Keratinocyte (primary cell): ENCODE data around the gene SLC17A5. TPM values are rescaled to one million over a fixed set of nuclear protein-coding genes. Genes with fewer than 3 reads are reported as not detected.

Experiments used
- DNase-seq: peaks from one replicate; pipeline ENCODE4 v3.0.0-alpha.2; 2011; ENCODE audit warnings: low read depth, missing footprints, low spot score
- FAIRE-seq: peaks from 2 replicates; lab custom pipeline; 2011; peaks lifted over from hg19 to GRCh38; lab: Jason Lieb, UNC
- H2AFZ ChIP-seq: 2 replicates; pipeline ENCODE4 v1.6.0; 2012; ENCODE audit warnings: low read length, control low read depth, inconsistent platforms; ENCODE audit not compliant: control insufficient read depth
- H3K27ac ChIP-seq: 2 replicates; pipeline ENCODE4 v1.5.1; 2011; ENCODE audit warnings: low read length; ENCODE audit not compliant: control insufficient read depth, insufficient read depth
- H3K27me3 ChIP-seq: 3 replicates; pipeline ENCODE4 v1.6.0; 2011; ENCODE audit warnings: low read length; ENCODE audit not compliant: control insufficient read depth, insufficient read depth; ENCODE audit errors: extremely low read depth
- H3K36me3 ChIP-seq, 2 experiments: 2 replicates in 1 of 2; 3 replicates in 1 of 2; pipeline ENCODE4 v1.5.1; 2011; ENCODE audit warnings: low read length in 2 of 2, mild to moderate bottlenecking in 1 of 2; ENCODE audit not compliant: control insufficient read depth in 2 of 2, insufficient read depth in 2 of 2; ENCODE audit errors: extremely low read depth in 1 of 2
- H3K4me1 ChIP-seq: 3 replicates; pipeline ENCODE4 v1.5.1; 2011; ENCODE audit warnings: low read length; ENCODE audit not compliant: control insufficient read depth, insufficient read depth; ENCODE audit errors: extremely low read depth
- H3K4me2 ChIP-seq: 3 replicates; pipeline ENCODE4 v1.6.0; 2011; ENCODE audit warnings: low read depth, low read length; ENCODE audit not compliant: control insufficient read depth, insufficient read depth; ENCODE audit errors: extremely low read depth
- H3K4me3 ChIP-seq, 3 experiments: fragments of 200-600 bp in 1 of 3; sonication (generic) in 1 of 3; 2 replicates in 2 of 3; 3 replicates in 1 of 3; pipeline ENCODE4 v1.5.1; 2011 to 2016; ENCODE audit warnings: low read length in 3 of 3, mild to moderate bottlenecking in 3 of 3, control low read depth in 2 of 3, inconsistent platforms in 1 of 3, low read depth in 1 of 3, mixed read lengths in 1 of 3, mixed run types in 1 of 3, moderate library complexity in 1 of 3; ENCODE audit not compliant: control insufficient read depth in 2 of 3, insufficient read depth in 2 of 3; ENCODE audit errors: extremely low read depth in 1 of 3
- H3K79me2 ChIP-seq: 2 replicates; pipeline ENCODE4 v1.6.0; 2012; ENCODE audit warnings: low read length; ENCODE audit not compliant: control insufficient read depth, insufficient read depth
- H3K9ac ChIP-seq: 3 replicates; pipeline ENCODE4 v1.6.0; 2011; ENCODE audit warnings: low read length; ENCODE audit not compliant: control insufficient read depth, insufficient read depth; ENCODE audit errors: extremely low read depth
- H3K9me1 ChIP-seq: 3 replicates; pipeline ENCODE4 v1.6.0; 2011; ENCODE audit warnings: low read length; ENCODE audit not compliant: control insufficient read depth, insufficient read depth; ENCODE audit errors: extremely low read depth
- H3K9me3 ChIP-seq: 2 replicates; pipeline ENCODE4 v1.5.1; 2012; ENCODE audit warnings: low read depth, low read length; ENCODE audit not compliant: control insufficient read depth
- H4K20me1 ChIP-seq: 3 replicates; pipeline ENCODE4 v1.6.0; 2011; ENCODE audit warnings: low read length; ENCODE audit not compliant: control insufficient read depth, insufficient read depth; ENCODE audit errors: extremely low read depth
- CTCF ChIP-seq, 3 experiments: IDR thresholded peaks in 1 of 3; conservative IDR thresholded peaks in 1 of 3; optimal IDR thresholded peaks in 1 of 3; 2 replicates in 2 of 3; 3 replicates in 1 of 3; pipeline versions ENCODE3 to v1.5.1; 2011; ENCODE audit warnings: low read length in 3 of 3, mild to moderate bottlenecking in 3 of 3, moderate library complexity in 2 of 3, control low read depth in 1 of 3, inconsistent platforms in 1 of 3; ENCODE audit not compliant: insufficient read depth in 2 of 3; ENCODE audit errors: extremely low read depth in 1 of 3
- EZH2 ChIP-seq: IDR thresholded peaks from one replicate; pipeline ENCODE4 v1.6.1; 2012; ENCODE audit warnings: inconsistent platforms, mild to moderate bottlenecking, low read length, moderate library complexity
- dilution Hi-C: fragments of 300-500 bp; cut with MboI; formaldehyde crosslinking; loops from one replicate; pipeline ENCODE4 v1.7.0; 2020; ENCODE audit warnings: low sequenced_read_pairs; ENCODE audit not compliant: extremely low pct_ligation_motif_present
- polyA plus RNA-seq, 5 experiments: library from polyadenylated mRNA; depleted of rRNA in 3 of 5; stranded (reverse) in 3 of 5; stranded (forward) in 1 of 5; unstranded in 1 of 5; fragments of >200 nt; gene quantifications; 1 replicate in 1 of 5; 2 replicates in 3 of 5; 3 replicates in 1 of 5; pipeline versions ENCODE4 v1.2.1 to v1.2.3, GENCODE V29; 2011 to 2012; ENCODE audit warnings: missing spikeins in 2 of 5, low read depth in 1 of 5, low replicate concordance in 1 of 5

Gene SLC17A5
- polyA plus RNA-seq, 1 donor (not counting 4 experiments of a cell fraction or from before 2014, with no cell fraction given) = 8.7 TPM

- Histone ChIP-seq H3K9me3 (no peaks in the 10 kb centered on the region), H3K4me2 (no peak overlapping the region), H3K27ac (no peak overlapping the region), H3K9ac (no peak overlapping the region), H3K4me3 (no peak overlapping the region), H3K36me3 (no peaks in the 10 kb centered on the region), H3K79me2 (no peaks in the 10 kb centered on the region), H4K20me1 (no peaks in the 10 kb centered on the region), H2AFZ (no peak overlapping the region), H3K27me3 (no peaks in the 10 kb centered on the region), H3K4me1 (peaks cover 3% of the 10 kb centered on the region), H3K9me1 (no peaks in the 10 kb centered on the region)
- FAIRE-seq (no peak), DNase-seq (no peak)
- dilution Hi-C loops = no loop called here
- no peak for TF ChIP-seq EZH2
- no peak for TF ChIP-seq CTCF (optimal IDR thresholded peaks at IDR 0.05 in 1 of 3, IDR thresholded peaks at IDR 0.05 in 1 of 3, conservative IDR thresholded peaks at IDR 0.05 in 1 of 3; ENCODE audit: extremely low read depth in 1 of 3, insufficient read depth in 2 of 3, low read length in 3 of 3)
Observed at GRCh38 chr6:73636048-73636447, 17.7 kb downstream of the SLC17A5 start.

- FAIRE-seq = no peak
- dilution Hi-C loops = no loop called here
- peaks cover 0 to 2% of the 10 kb centered on the region in 2 experiments for H3K36me3 ChIP-seq
Observed at GRCh38 chr6:73632346-73632745, 21.4 kb downstream of the SLC17A5 start.

More at GRCh38 chr6:73632346-73632745, 21.4 kb downstream of the SLC17A5 start:
- no peak for DNase-seq
- Histone ChIP-seq H3K4me2 (no peak overlapping the region), H3K9ac (no peak overlapping the region), H3K27me3 (no peaks in the 10 kb centered on the region), H2AFZ (no peak overlapping the region), H3K9me3 (no peaks in the 10 kb centered on the region), H3K27ac (no peak overlapping the region), H4K20me1 (no peaks in the 10 kb centered on the region), H3K4me3 (no peak overlapping the region), H3K79me2 (no peaks in the 10 kb centered on the region), H3K9me1 (no peaks in the 10 kb centered on the region), H3K4me1 (no peaks in the 10 kb centered on the region)
- TF ChIP-seq CTCF (optimal IDR thresholded peaks at IDR 0.05 in 1 of 3, IDR thresholded peaks at IDR 0.05 in 1 of 3, conservative IDR thresholded peaks at IDR 0.05 in 1 of 3; ENCODE audit: extremely low read depth in 1 of 3, insufficient read depth in 2 of 3, low read length in 3 of 3) (no peak), EZH2 (no peak)
